ENCODE measurements around the gene DBNDD1. TPM values are rescaled to one million over a fixed set of nuclear protein-coding genes. Genes with fewer than 3 reads are reported as not detected.

DBNDD1 gene
- total and polyA plus RNA-seq, 2 experiments from 2014 or later: 1.4 to 3.1 TPM

DNA sequence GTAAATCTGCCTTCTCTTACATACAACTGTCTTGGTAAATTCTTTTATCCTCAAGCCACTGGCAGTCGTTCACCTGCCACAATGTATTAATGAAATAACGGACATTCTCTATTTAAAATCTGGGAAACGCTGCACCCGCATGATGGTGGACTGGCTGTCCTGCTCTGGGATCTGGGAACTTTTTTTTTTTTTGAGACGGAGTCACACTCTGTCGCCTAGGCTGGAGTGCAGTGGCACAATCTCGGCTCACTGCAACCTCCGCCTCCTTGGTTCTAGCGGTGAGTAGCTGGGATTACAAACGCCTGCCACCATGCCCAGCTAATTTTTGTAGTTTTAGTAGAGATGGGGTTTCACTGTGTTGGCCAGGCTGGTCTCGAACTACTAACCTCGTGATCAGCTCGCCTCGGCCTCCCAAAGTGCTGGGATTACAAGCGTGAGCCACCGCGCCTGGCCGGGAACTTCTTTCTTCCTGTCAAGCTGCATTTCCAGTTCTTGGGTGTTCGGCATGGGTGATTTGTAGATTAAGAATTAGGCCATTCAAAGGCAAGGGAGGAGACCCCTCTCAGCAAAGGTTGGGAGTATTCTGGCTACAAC is 29.6 kb upstream of the DBNDD1 start:
- no peak for TF ChIP-seq EZH2phosphoT487 (IDR thresholded peaks at IDR 0.05; ENCODE audit: insufficient read depth, low read depth)

GRCh38 chr16:90048347-90048722 is 29.1 kb upstream of the DBNDD1 start:
- H3K4me3 ChIP-seq: no peak overlapping the region
- no peaks in the 10 kb centered on the region for H3K27me3 ChIP-seq (replicated peaks; ENCODE audit: insufficient read depth)
- no peak overlapping the region for H3K4me2 ChIP-seq (ENCODE audit: unreplicated experiment)
- in situ Hi-C loops (cut with MboI): no loop called here
- H3F3A ChIP-seq (ENCODE audit: insufficient read depth): no peaks in the 10 kb centered on the region; the same call in 1 of the 2 replicates
- peak; percentile 15 for DNase-seq
- no peaks in the 10 kb centered on the region for H3K9me2 ChIP-seq (ENCODE audit: insufficient read depth)
- H3K36me3 ChIP-seq (ENCODE audit: low read depth): no peaks in the 10 kb centered on the region
- no peaks in the 10 kb centered on the region for H3K79me2 ChIP-seq (ENCODE audit: insufficient read depth)
- H3K9me3 ChIP-seq (ENCODE audit: low read depth): no peaks in the 10 kb centered on the region
- no peaks in the 10 kb centered on the region for H4K20me1 ChIP-seq (ENCODE audit: insufficient read depth)
- no peak for TF ChIP-seq EZH2 (IDR thresholded peaks at IDR 0.05; ENCODE audit: insufficient read depth, poor library complexity, severe bottlenecking)
- no peak for TF ChIP-seq EZH2phosphoT487 (IDR thresholded peaks at IDR 0.05; ENCODE audit: insufficient read depth, low read depth)
- WGBS, 2 experiments (ENCODE audit: low coverage in 1 of 2, low lambda C conversion rate in 2 of 2, missing lambda C conversion rate in 2 of 2): 38 to 39% methylated on average over 12 of the region's 12 CpGs
- H3K9ac ChIP-seq: no peak overlapping the region
- H3K27ac ChIP-seq: no peak overlapping the region
- H2AFZ ChIP-seq: no peak overlapping the region
- H3K4me1 ChIP-seq (ENCODE audit: insufficient read depth): 0 out of 2 replicates have a peak, but pooled peaks cover 7% of the 10 kb centered on the region

More for the DNA sequence above, 29.6 kb upstream of the DBNDD1 start:
- DNase-seq: no peak
- H3F3A ChIP-seq (ENCODE audit: insufficient read depth): no peaks in the 10 kb centered on the region; the same call in 1 of the 2 replicates
- no peak overlapping the region for H3K9ac ChIP-seq
- no peak overlapping the region for H3K27ac ChIP-seq
- WGBS, 2 experiments (ENCODE audit: low coverage in 1 of 2, low lambda C conversion rate in 2 of 2, missing lambda C conversion rate in 2 of 2): 78 to 83% methylated on average over 19 of the region's 19 CpGs
- H3K4me1 ChIP-seq (ENCODE audit: insufficient read depth): 0 out of 2 replicates have a peak, but pooled peaks cover 7% of the 10 kb centered on the region
- H3K4me2 ChIP-seq (ENCODE audit: unreplicated experiment): no peak overlapping the region
- H2AFZ ChIP-seq: no peak overlapping the region
- in situ Hi-C loops (cut with MboI): no loop called here
- H3K36me3 ChIP-seq (ENCODE audit: low read depth): no peaks in the 10 kb centered on the region
- H4K20me1 ChIP-seq (ENCODE audit: insufficient read depth): no peaks in the 10 kb centered on the region
- H3K9me2 ChIP-seq (ENCODE audit: insufficient read depth): no peaks in the 10 kb centered on the region
- H3K9me3 ChIP-seq (ENCODE audit: low read depth): no peaks in the 10 kb centered on the region
- no peaks in the 10 kb centered on the region for H3K79me2 ChIP-seq (ENCODE audit: insufficient read depth)
- H3K27me3 ChIP-seq (replicated peaks; ENCODE audit: insufficient read depth): no peaks in the 10 kb centered on the region
- no peak overlapping the region for H3K4me3 ChIP-seq

GRCh38 chr16:90047714-90048346 is 28.6 kb upstream of the DBNDD1 start:
- TF ChIP-seq EZH2phosphoT487 (IDR thresholded peaks at IDR 0.05; ENCODE audit: insufficient read depth, low read depth) (no peak), EZH2 (IDR thresholded peaks at IDR 0.05; ENCODE audit: insufficient read depth, poor library complexity, severe bottlenecking) (no peak)
- peak overlapping the region; percentile 40 for H3K9ac ChIP-seq

GRCh38 chr16:90046971-90047713 is 27.9 kb upstream of the DBNDD1 start:
- no peaks in the 10 kb centered on the region for H3K36me3 ChIP-seq (ENCODE audit: low read depth)
- in situ Hi-C loops (cut with MboI): no loop called here
- peak overlapping the region; percentile 50 for H3K4me3 ChIP-seq
- no peaks in the 10 kb centered on the region for H3K27me3 ChIP-seq (replicated peaks; ENCODE audit: insufficient read depth)
- H3F3A ChIP-seq (ENCODE audit: insufficient read depth): no peaks in the 10 kb centered on the region; the same call in 1 of the 2 replicates
- peak overlapping the region; percentile 77 for H2AFZ ChIP-seq
- TF ChIP-seq EZH2 (IDR thresholded peaks at IDR 0.05; ENCODE audit: insufficient read depth, poor library complexity, severe bottlenecking): no peak
- H3K9ac ChIP-seq: peak overlapping the region; percentile 40
- no peaks in the 10 kb centered on the region for H3K79me2 ChIP-seq (ENCODE audit: insufficient read depth)
- no peaks in the 10 kb centered on the region for H3K9me2 ChIP-seq (ENCODE audit: insufficient read depth)
- H3K27ac ChIP-seq: no peak overlapping the region
- H3K4me2 ChIP-seq (ENCODE audit: unreplicated experiment): peak overlapping the region; percentile 72
- H4K20me1 ChIP-seq (ENCODE audit: insufficient read depth): no peaks in the 10 kb centered on the region
- WGBS, 2 experiments (ENCODE audit: low coverage in 1 of 2, low lambda C conversion rate in 2 of 2, missing lambda C conversion rate in 2 of 2): 2 to 6% methylated on average over 20 to 35 of the region's 40 CpGs
- no peaks in the 10 kb centered on the region for H3K9me3 ChIP-seq (ENCODE audit: low read depth)
- H3K4me1 ChIP-seq (ENCODE audit: insufficient read depth): 0 out of 2 replicates have a peak, but pooled peaks cover 7% of the 10 kb centered on the region
- peak; percentile 71 for DNase-seq

More at GRCh38 chr16:90047714-90048346, 28.6 kb upstream of the DBNDD1 start:
- Histone ChIP-seq H3K27ac (no peak overlapping the region), H4K20me1 (ENCODE audit: insufficient read depth) (no peaks in the 10 kb centered on the region), H3K9me3 (ENCODE audit: low read depth) (no peaks in the 10 kb centered on the region), H3K79me2 (ENCODE audit: insufficient read depth) (no peaks in the 10 kb centered on the region), H3K36me3 (ENCODE audit: low read depth) (no peaks in the 10 kb centered on the region), H3K27me3 (replicated peaks; ENCODE audit: insufficient read depth) (no peaks in the 10 kb centered on the region), H3K4me1 (ENCODE audit: insufficient read depth) (0 out of 2 replicates have a peak, but pooled peaks cover 7% of the 10 kb centered on the region), H3K4me2 (ENCODE audit: unreplicated experiment) (peak overlapping the region; percentile 72), H3K4me3 (peak overlapping the region; percentile 50), H3K9me2 (ENCODE audit: insufficient read depth) (no peaks in the 10 kb centered on the region), H3F3A (ENCODE audit: insufficient read depth) (no peaks in the 10 kb centered on the region; the same call in 1 of the 2 replicates), H2AFZ (no peak overlapping the region)
- DNase-seq: peak; percentile 21
- in situ Hi-C loops (cut with MboI): no loop called here
- WGBS, 2 experiments (ENCODE audit: low coverage in 1 of 2, low lambda C conversion rate in 2 of 2, missing lambda C conversion rate in 2 of 2): 22 to 57% methylated on average over 9 to 57 of the region's 59 CpGs
